Naive thymus-derived CD8-positive, alpha-beta T cell (primary cell): ENCODE data around the gene MAP4K2. TPM values are rescaled to one million over a fixed set of nuclear protein-coding genes. Genes with fewer than 3 reads are reported as not detected.

Experiments
- ATAC-seq, 2 donors: fragments of 150-1000 bp; cut with Tn5 transposase in 1 of 2; sonication (Bioruptor Pico), chemical (Tn5 transposase) in 1 of 2; 1 replicate in 1 of 2; 2 replicates in 1 of 2; pipeline ENCODE4 v1.10.0; 2021; ENCODE audit warnings: mild to moderate bottlenecking in 2 of 2, moderate library complexity in 2 of 2
- POLR2A ChIA-PET: fragments of 350-600 bp; sonication (Branson Sonifier 250); formaldehyde crosslinking; loops from one replicate; lab custom pipeline; 2021; ENCODE audit warnings: antibody characterized with exemption; lab: Charles Lee
- DNase-seq, 10 donors: peaks; one replicate each; pipeline versions ENCODE4 v3.0.0 to v3.0.0-alpha.2; 2020 to 2022
- H3K27ac Mint-ChIP-seq, 10 donors: one replicate each; pipeline ENCODE4 v1.8.0; 2020 to 2022; ENCODE audit warnings: mild to moderate bottlenecking in 10 of 10, mixed read lengths in 10 of 10, moderate library complexity in 4 of 10, inconsistent platforms in 1 of 10
- H3K27me3 Mint-ChIP-seq, 5 donors: one replicate each; pipeline ENCODE4 v1.8.0; 2021 to 2022; ENCODE audit warnings: mixed read lengths in 5 of 5
- H3K36me3 Mint-ChIP-seq, 3 donors: one replicate each; pipeline ENCODE4 v1.8.0; 2020 to 2022; ENCODE audit warnings: mixed read lengths in 3 of 3, mild to moderate bottlenecking in 2 of 3, inconsistent platforms in 1 of 3
- H3K4me1 Mint-ChIP-seq, 4 donors: one replicate each; pipeline ENCODE4 v1.8.0; 2021 to 2022; ENCODE audit warnings: mixed read lengths in 4 of 4
- H3K4me3 Mint-ChIP-seq, 10 donors: one replicate each; pipeline ENCODE4 v1.8.0; 2020 to 2022; ENCODE audit warnings: mild to moderate bottlenecking in 10 of 10, mixed read lengths in 10 of 10, moderate library complexity in 6 of 10, inconsistent platforms in 1 of 10
- H3K9me3 Mint-ChIP-seq, 9 donors: one replicate each; pipeline ENCODE4 v1.8.0; 2020 to 2022; ENCODE audit warnings: mixed read lengths in 9 of 9, mild to moderate bottlenecking in 3 of 9, inconsistent platforms in 1 of 9, moderate library complexity in 1 of 9
- polyA plus RNA-seq, 3 donors: library from polyadenylated mRNA; unstranded; fragments of 300-500 nt; fragmentation: Illumina TruSeq; gene quantifications; one replicate each; pipeline ENCODE4 v1.2.3, GENCODE V29; 2021
- total RNA-seq, 8 experiments: library from RNA in 2 of 8; stranded (reverse) in 2 of 8; gene quantifications; one replicate each; pipeline ENCODE4 v1.2.3 and lab custom pipeline; 2021 to 2026

MAP4K2 gene
- total and polyA plus RNA-seq, 5 experiments from 2014 or later: 26.6 to 135 (median 55.5) TPM

GRCh38 chr11:64772303-64773018 is 30.6 kb downstream of the MAP4K2 start:
- H3K4me3 Mint-ChIP-seq: peak overlapping the region; percentile 44 to 95 (median 71)
- H3K27ac Mint-ChIP-seq: peak overlapping the region; percentile 40 to 91 (median 84)
- POLR2A ChIA-PET: interaction anchor here (0.7 to 45.2 kb wide), 7 partner anchors 2 to 1833 kb away, joined by 3 to 2320 read pairs (median 5); partner anchors contain the start of genes MEN1, PYGM, RASGRP2 and SF1
- H3K9me3 Mint-ChIP-seq: no peaks in the 10 kb centered on the region
- peaks cover 42 to 98% (median 95%) of the 10 kb centered on the region in 4 donors for H3K4me1 Mint-ChIP-seq
- ATAC-seq (no peak), DNase-seq (no peak)
- no peaks in the 10 kb centered on the region for H3K27me3 Mint-ChIP-seq
- peaks cover 40 to 98% (median 77%) of the 10 kb centered on the region in 3 donors for H3K36me3 Mint-ChIP-seq

DNA sequence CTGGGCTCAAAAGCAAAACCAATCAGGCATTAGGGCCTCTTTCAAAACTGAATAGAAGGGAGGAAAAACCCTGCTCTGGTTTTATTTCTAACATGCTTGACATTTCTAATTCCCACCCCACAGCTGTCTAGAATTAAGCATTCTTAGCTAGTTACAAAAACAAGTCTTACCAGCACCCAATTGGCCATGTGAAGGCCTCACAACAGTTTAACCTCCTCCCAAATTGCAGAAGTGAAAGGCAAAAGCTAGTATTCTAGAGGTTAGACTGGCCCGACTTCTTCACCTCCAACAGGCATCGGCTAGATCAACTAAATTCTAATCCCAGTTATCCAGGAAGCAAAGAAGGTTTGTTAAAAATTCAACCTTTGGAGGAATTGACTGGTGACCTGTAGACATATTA is 31.2 kb downstream of the MAP4K2 start:
- no peaks in the 10 kb centered on the region for H3K27me3 Mint-ChIP-seq
- no peak for DNase-seq
- no peaks in the 10 kb centered on the region for H3K9me3 Mint-ChIP-seq
- peak overlapping the region in 9 of 10 donors; percentile 44 to 95 (median 73) for H3K4me3 Mint-ChIP-seq
- peaks cover 34 to 98% (median 75%) of the 10 kb centered on the region in 3 donors for H3K36me3 Mint-ChIP-seq
- no peak for ATAC-seq
- peaks cover 38 to 98% (median 96%) of the 10 kb centered on the region in 4 donors for H3K4me1 Mint-ChIP-seq
- POLR2A ChIA-PET: interaction anchor here (0.7 to 45.2 kb wide), 7 partner anchors 1 to 1833 kb away, joined by 3 to 2320 read pairs (median 5); partner anchors contain the start of genes MEN1, PYGM, RASGRP2 and SF1
- peak overlapping the region in 9 of 10 donors; percentile 40 to 91 (median 85) for H3K27ac Mint-ChIP-seq

DNA sequence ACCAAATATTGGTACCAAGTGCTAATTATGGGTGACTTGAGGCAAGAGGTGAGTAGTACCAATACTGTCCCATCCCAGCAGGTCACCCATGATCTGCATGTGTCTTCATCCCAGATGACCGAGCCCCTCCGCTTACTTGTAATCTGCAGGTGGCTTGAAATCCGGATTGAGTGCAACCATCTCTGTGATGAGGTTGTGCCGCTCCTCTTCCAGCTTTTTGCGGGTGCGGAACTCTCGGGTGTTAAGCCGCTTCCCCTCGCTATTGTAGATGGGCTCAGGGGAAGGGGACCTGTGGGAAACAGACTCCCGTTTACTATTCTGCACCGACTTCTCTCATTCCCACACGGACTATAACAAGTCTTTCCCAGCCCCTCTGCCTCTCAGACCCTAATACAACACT is 32.9 kb downstream of the MAP4K2 start:
- Mint-ChIP-seq H3K9me3 (no peaks in the 10 kb centered on the region), H3K27ac (peak overlapping the region in 6 of 10 donors; percentile 11 to 91 (median 66)), H3K27me3 (no peaks in the 10 kb centered on the region), H3K4me3 (peak overlapping the region in 4 of 10 donors; percentile 16 to 50 (median 40)), H3K4me1 (peaks cover 36 to 98% (median 91%) of the 10 kb centered on the region in 4 donors), H3K36me3 (peaks cover 27 to 98% (median 63%) of the 10 kb centered on the region in 3 donors)
- POLR2A ChIA-PET: interaction anchor here (0.6 to 45.2 kb wide), 6 partner anchors 1 to 453 kb away, joined by 3 to 2320 read pairs (median 5); partner anchors contain the start of genes MEN1, PYGM, RASGRP2 and SF1
- DNase-seq (no peak), ATAC-seq (no peak)

GRCh38 chr11:64769283-64769682 is 33.7 kb downstream of the MAP4K2 start:
- Mint-ChIP-seq H3K9me3 (no peaks in the 10 kb centered on the region), H3K36me3 (peaks cover 35 to 98% (median 65%) of the 10 kb centered on the region in 3 donors), H3K27me3 (no peaks in the 10 kb centered on the region), H3K4me3 (peak overlapping the region in 6 of 10 donors; percentile 9 to 67 (median 41)), H3K4me1 (peaks cover 43 to 98% (median 91%) of the 10 kb centered on the region in 4 donors), H3K27ac (peak overlapping the region; percentile 37 to 99 (median 88))
- no peak for ATAC-seq
- POLR2A ChIA-PET: interaction anchor here (0.6 to 45.2 kb wide), 3 partner anchors 2 to 104 kb away, joined by 3 to 2320 read pairs (median 2320); partner anchors contain the start of genes PYGM, RASGRP2 and SF1
- peak in 1 of 10 donors; percentile 1 for DNase-seq

DNA sequence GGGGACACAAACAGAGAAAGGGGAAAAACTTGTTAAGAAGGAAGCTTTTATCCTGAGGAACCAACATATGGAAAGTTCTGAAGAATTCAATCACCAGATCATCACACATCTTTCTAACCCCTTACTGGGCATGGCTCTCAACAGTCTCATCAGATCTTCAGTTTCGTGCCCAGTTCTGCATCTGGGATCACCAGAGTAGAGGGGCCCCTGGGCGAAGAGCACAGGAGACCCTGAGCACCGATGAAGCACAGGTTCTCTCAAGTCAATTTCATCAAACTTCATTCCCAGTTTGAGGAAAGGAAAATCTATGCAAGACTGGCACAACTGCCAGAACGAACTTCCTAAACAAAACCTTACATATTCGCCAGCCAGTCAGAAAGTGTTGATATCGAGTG is 34.7 kb downstream of the MAP4K2 start:
- peak overlapping the region; percentile 83 to 99 (median 94) for H3K27ac Mint-ChIP-seq
- DNase-seq: peak in 1 of 10 donors; percentile 7
- H3K4me3 Mint-ChIP-seq: peak overlapping the region in 9 of 10 donors; percentile 36 to 88 (median 78)
- ATAC-seq: no peak
- peaks cover 46 to 98% (median 93%) of the 10 kb centered on the region in 4 donors for H3K4me1 Mint-ChIP-seq
- POLR2A ChIA-PET: interaction anchor here (1.2 to 45.2 kb wide), 4 partner anchors 3 to 110 kb away, joined by 3 to 2320 read pairs (median 1163); partner anchors contain the start of genes PYGM, RASGRP2 and SF1
- H3K27me3 Mint-ChIP-seq: no peaks in the 10 kb centered on the region
- H3K36me3 Mint-ChIP-seq: peaks cover 30 to 90% (median 61%) of the 10 kb centered on the region in 3 donors
- H3K9me3 Mint-ChIP-seq: no peaks in the 10 kb centered on the region

GRCh38 chr11:64767344-64768299 is 35.4 kb downstream of the MAP4K2 start:
- POLR2A ChIA-PET: interaction anchor here (1.2 to 45.2 kb wide), 4 partner anchors 3 to 110 kb away, joined by 3 to 2320 read pairs (median 1163); partner anchors contain the start of genes PYGM, RASGRP2 and SF1

DNA sequence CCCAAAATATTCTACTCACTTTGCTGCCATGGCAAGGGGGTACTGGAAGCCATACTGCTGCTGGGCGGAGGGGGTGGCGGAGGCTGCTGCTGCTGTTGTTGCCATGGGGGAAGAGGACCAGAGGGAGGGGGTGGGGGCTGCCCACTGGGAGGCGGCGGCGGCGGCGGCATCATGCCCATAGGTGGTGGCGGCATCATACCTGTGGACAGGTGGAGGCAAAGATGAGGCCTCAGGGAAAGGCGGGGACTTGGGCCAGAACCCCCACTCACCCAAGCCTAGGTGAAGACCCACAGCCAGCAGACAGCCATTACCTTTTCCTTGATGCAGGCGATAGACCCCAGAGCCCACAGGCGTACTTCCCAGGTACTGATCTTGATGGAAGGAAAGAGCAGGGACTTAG is 36.1 kb downstream of the MAP4K2 start:
- H3K27ac Mint-ChIP-seq: peak overlapping the region; percentile 83 to 99 (median 94)
- H3K4me3 Mint-ChIP-seq: peak overlapping the region in 8 of 10 donors; percentile 38 to 88 (median 78)
- H3K36me3 Mint-ChIP-seq: peaks cover 25 to 87% (median 49%) of the 10 kb centered on the region in 3 donors
- POLR2A ChIA-PET: interaction anchor here (39.5 to 45.2 kb wide), 2 partner anchors 4 to 16 kb away, joined by 2320 read pairs; partner anchors contain the start of genes PYGM, RASGRP2 and SF1
- H3K9me3 Mint-ChIP-seq: no peaks in the 10 kb centered on the region
- ATAC-seq: no peak
- no peak for DNase-seq
- H3K4me1 Mint-ChIP-seq: peaks cover 50 to 98% (median 93%) of the 10 kb centered on the region in 4 donors
- H3K27me3 Mint-ChIP-seq: no peaks in the 10 kb centered on the region

More at GRCh38 chr11:64767344-64768299, 35.4 kb downstream of the MAP4K2 start:
- Mint-ChIP-seq H3K27me3 (no peaks in the 10 kb centered on the region), H3K27ac (peak overlapping the region; percentile 83 to 99 (median 94)), H3K36me3 (peaks cover 27 to 90% (median 55%) of the 10 kb centered on the region in 3 donors), H3K9me3 (no peaks in the 10 kb centered on the region), H3K4me1 (peaks cover 49 to 98% (median 93%) of the 10 kb centered on the region in 4 donors), H3K4me3 (peak overlapping the region; percentile 53 to 88 (median 78))
- peak; percentile 66 to 93 (median 82) for DNase-seq
- peak; percentile 15 to 30 for ATAC-seq

GRCh38 chr11:64765851-64766665 is 37.0 kb downstream of the MAP4K2 start:
- H3K4me1 Mint-ChIP-seq: peaks cover 47 to 98% (median 93%) of the 10 kb centered on the region in 4 donors
- DNase-seq (peak in 1 of 10 donors; percentile 26), ATAC-seq (no peak)
- POLR2A ChIA-PET: interaction anchor here (2.5 to 45.2 kb wide), 3 partner anchors 5 to 78 kb away, joined by 6 to 2320 read pairs (median 2320); partner anchors contain the start of genes CDC42BPG, PYGM, RASGRP2 and SF1
- H3K9me3 Mint-ChIP-seq: no peaks in the 10 kb centered on the region
- peaks cover 19 to 79% (median 43%) of the 10 kb centered on the region in 3 donors for H3K36me3 Mint-ChIP-seq
- peak overlapping the region; percentile 73 to 99 (median 95) for H3K27ac Mint-ChIP-seq
- H3K4me3 Mint-ChIP-seq: peak overlapping the region; percentile 55 to 93 (median 84)
- no peaks in the 10 kb centered on the region for H3K27me3 Mint-ChIP-seq

GRCh38 chr11:64765291-64765850 is 37.6 kb downstream of the MAP4K2 start:
- Mint-ChIP-seq H3K4me3 (peak overlapping the region; percentile 68 to 93 (median 84)), H3K27me3 (no peaks in the 10 kb centered on the region), H3K9me3 (no peaks in the 10 kb centered on the region), H3K27ac (peak overlapping the region; percentile 80 to 99 (median 92)), H3K36me3 (peaks cover 19 to 74% (median 37%) of the 10 kb centered on the region in 3 donors), H3K4me1 (peaks cover 49 to 98% (median 93%) of the 10 kb centered on the region in 4 donors)
- DNase-seq (peak in 1 of 10 donors; percentile 41), ATAC-seq (no peak)
- POLR2A ChIA-PET: interaction anchor here (0.6 to 45.2 kb wide), 6 partner anchors 6 to 734 kb away, joined by 3 to 2320 read pairs (median 5); partner anchors contain the start of genes CDC42BPG, MALAT1, PYGM and RASGRP2

- no peaks in the 10 kb centered on the region for H3K9me3 Mint-ChIP-seq
- peak overlapping the region; percentile 83 to 99 (median 92) for H3K27ac Mint-ChIP-seq
- H3K27me3 Mint-ChIP-seq: no peaks in the 10 kb centered on the region
- peak overlapping the region; percentile 68 to 93 (median 84) for H3K4me3 Mint-ChIP-seq
- POLR2A ChIA-PET: interaction anchor here (0.6 to 45.2 kb wide), 12 partner anchors 6 to 734 kb away, joined by 3 to 2320 read pairs (median 6); partner anchors contain the start of genes CDC42BPG, EHD1, MALAT1 and MEN1
- peaks cover 52 to 100% (median 95%) of the 10 kb centered on the region in 4 donors for H3K4me1 Mint-ChIP-seq
- DNase-seq: no peak
- ATAC-seq: no peak
- H3K36me3 Mint-ChIP-seq: peaks cover 19 to 68% (median 34%) of the 10 kb centered on the region in 3 donors
These were observed 38.3 kb downstream of the MAP4K2 start for GRCh38 chr11:64764753-64765152.
